GM21447 (cell line): ENCODE measurements around the gene ASXL3.

Experiments
- ATAC-seq: cut with Tn5 transposase; IDR thresholded peaks from one replicate; pipeline ENCODE4 v1.9.1; 2021; ENCODE audit not compliant: unreplicated experiment

ASXL3 gene

GRCh38 chr18:33577685-33578517 lies at the start of gene ASXL3:
ASXL3 (plus strand) TSS chr18:33578219; CDS start chr18:33578632, 413 bp downstream.
- ATAC-seq = no peak

- no peak for ATAC-seq
Measured at GRCh38 chr18:33532978-33533377, 45.0 kb upstream of the ASXL3 start.

- no peak for ATAC-seq
Measured at GRCh38 chr18:33536904-33537303, 41.1 kb upstream of the ASXL3 start.

GRCh38 chr18:33538418-33539042 lies 39.5 kb upstream of the ASXL3 start:
- ATAC-seq = no peak

- ATAC-seq = no peak
Measured at GRCh38 chr18:33540392-33540791, 37.6 kb upstream of the ASXL3 start.

GRCh38 chr18:33541316-33541715 lies 36.7 kb upstream of the ASXL3 start:
- no peak for ATAC-seq

GRCh38 chr18:33556846-33557245 lies 21.2 kb upstream of the ASXL3 start:
- no peak for ATAC-seq

- no peak for ATAC-seq
Measured at GRCh38 chr18:33557706-33558105, 20.3 kb upstream of the ASXL3 start.

GRCh38 chr18:33558529-33558928 lies 19.5 kb upstream of the ASXL3 start:
- no peak for ATAC-seq

GRCh38 chr18:33560686-33561370 lies 17.2 kb upstream of the ASXL3 start:
- no peak for ATAC-seq

- ATAC-seq = no peak
Measured at GRCh38 chr18:33562741-33563140, 15.3 kb upstream of the ASXL3 start.

- no peak for ATAC-seq
Measured at GRCh38 chr18:33567705-33568104, 10.3 kb upstream of the ASXL3 start.

- no peak for ATAC-seq
Measured at GRCh38 chr18:33571998-33572787, 5.8 kb upstream of the ASXL3 start.

GRCh38 chr18:33573193-33573592 lies 4.8 kb upstream of the ASXL3 start:
- no peak for ATAC-seq

- ATAC-seq = no peak
Measured at GRCh38 chr18:33575451-33575850, 2.6 kb upstream of the ASXL3 start.

GRCh38 chr18:33576999-33577646 lies 896 bp upstream of the ASXL3 start:
- ATAC-seq = no peak

- ATAC-seq = no peak
Measured at GRCh38 chr18:33578518-33579348, 714 bp downstream of the ASXL3 start.

GRCh38 chr18:33579349-33580215 lies 1.6 kb downstream of the ASXL3 start:
- no peak for ATAC-seq

GRCh38 chr18:33580546-33580945 lies 2.5 kb downstream of the ASXL3 start:
- ATAC-seq = no peak
